Stimulated activated CD8-positive, alpha-beta memory T cell treated with anti-CD3 and anti-CD28 coated beads, Interleukin-12 subunit alpha, Interleukin-12 subunit beta, amount 100 ng/mL, for 1 hour (primary cell): Measurements from ENCODE around the gene SKIC2.

Source experiments
- DNase-seq: peaks from one replicate; pipeline ENCODE4 v3.0.0-alpha.2; 2020; ENCODE audit warnings: low read depth

The SKIC2 gene

GRCh38 chr6:31945507-31946369 is 13.2 kb upstream of the SKIC2 start, which contains the start of gene CFB:
Gene CFB, plus strand, starts transcription at chr6:31946095. Its CDS starts 127 bp downstream, at chr6:31946222.
- DNase-seq: no peak

DNA sequence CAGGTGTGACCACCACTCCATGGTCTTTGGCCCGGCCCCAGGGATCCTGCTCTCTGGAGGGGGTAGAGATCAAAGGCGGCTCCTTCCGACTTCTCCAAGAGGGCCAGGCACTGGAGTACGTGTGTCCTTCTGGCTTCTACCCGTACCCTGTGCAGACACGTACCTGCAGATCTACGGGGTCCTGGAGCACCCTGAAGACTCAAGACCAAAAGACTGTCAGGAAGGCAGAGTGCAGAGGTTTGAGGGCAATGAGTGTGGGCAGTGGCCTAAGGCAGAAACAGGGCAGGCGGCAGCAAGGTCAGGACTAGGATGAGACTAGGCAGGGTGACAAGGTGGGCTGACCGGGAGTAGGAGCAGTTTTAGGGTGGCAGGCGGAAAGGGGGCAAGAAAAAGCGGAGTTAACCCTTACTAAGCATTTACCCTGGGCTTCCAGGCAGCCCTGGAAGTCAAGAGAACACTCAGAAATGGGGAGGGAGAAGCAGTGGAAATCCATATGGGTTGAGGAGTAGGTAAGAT is 12.5 kb upstream of the SKIC2 start:
- no peak for DNase-seq

DNA sequence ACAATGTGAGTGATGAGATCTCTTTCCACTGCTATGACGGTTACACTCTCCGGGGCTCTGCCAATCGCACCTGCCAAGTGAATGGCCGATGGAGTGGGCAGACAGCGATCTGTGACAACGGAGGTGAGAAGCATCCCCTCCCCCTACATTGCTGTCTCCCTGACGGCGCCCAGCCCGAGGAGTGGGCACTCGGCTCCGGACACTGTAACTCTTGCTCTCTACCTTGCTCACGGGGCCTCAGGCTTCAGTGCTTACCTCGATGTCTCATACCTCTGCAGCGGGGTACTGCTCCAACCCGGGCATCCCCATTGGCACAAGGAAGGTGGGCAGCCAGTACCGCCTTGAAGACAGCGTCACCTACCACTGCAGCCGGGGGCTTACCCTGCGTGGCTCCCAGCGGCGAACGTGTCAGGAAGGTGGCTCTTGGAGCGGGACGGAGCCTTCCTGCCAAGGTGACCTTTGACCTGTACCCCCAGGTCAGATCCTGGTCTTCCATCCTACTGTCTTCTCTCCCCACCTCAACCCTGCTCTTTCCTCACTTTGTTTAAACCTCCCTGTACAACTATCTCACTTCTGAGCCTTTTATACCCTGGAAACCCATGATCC is 11.8 kb upstream of the SKIC2 start:
- DNase-seq: no peak

DNA sequence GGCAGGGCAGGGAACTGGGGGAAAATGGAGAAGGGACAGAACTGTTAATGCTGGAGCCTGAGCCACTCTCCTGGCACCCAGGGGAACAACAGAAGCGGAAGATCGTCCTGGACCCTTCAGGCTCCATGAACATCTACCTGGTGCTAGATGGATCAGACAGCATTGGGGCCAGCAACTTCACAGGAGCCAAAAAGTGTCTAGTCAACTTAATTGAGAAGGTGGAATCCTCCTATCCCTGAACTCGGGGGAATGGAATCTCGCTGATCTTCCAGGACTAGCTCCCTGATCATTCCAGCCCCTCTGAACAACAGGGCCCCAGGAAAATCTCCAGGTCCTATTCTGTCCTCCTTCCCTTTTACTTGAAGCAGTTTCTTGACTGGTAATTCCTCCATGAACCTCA is 11.1 kb upstream of the SKIC2 start:
- no peak for DNase-seq

- DNase-seq: no peak
These were observed 10.7 kb upstream of the SKIC2 start for GRCh38 chr6:31948306-31948705.

- DNase-seq: no peak
These were observed 10.1 kb upstream of the SKIC2 start for GRCh38 chr6:31948753-31949413.

- DNase-seq: no peak
These were observed 8.9 kb upstream of the SKIC2 start for GRCh38 chr6:31949926-31950548.

- no peak for DNase-seq
These were observed 6.7 kb upstream of the SKIC2 start for GRCh38 chr6:31952140-31952805.

GRCh38 chr6:31952890-31953289 is 6.1 kb upstream of the SKIC2 start:
- DNase-seq: no peak

GRCh38 chr6:31954511-31954910 is 4.5 kb upstream of the SKIC2 start:
- no peak for DNase-seq

GRCh38 chr6:31956796-31957195 is 2.2 kb upstream of the SKIC2 start:
- no peak for DNase-seq

GRCh38 chr6:31958412-31958740 is 599 bp upstream of the SKIC2 start:
- DNase-seq: no peak

DNA sequence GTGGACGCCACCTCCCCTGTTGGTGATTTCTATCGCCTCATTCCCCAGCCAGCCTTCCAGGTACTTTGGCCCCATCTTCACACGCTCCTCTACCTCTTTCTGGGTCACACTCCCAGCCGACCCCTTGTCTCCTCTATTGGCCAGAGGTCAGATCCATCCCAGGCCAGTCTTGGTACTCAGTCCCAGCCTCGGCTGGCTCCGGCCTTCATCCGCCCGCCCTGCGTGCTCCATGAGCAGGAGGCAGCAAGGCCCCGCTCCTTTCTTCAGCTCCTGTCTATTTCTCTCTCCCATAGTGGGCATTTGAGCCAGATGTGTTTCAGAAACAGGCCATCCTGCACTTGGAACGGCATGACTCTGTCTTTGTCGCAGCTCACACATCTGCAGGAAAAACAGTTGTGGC is 2.6 kb downstream of the SKIC2 start:
- no peak for DNase-seq

DNA sequence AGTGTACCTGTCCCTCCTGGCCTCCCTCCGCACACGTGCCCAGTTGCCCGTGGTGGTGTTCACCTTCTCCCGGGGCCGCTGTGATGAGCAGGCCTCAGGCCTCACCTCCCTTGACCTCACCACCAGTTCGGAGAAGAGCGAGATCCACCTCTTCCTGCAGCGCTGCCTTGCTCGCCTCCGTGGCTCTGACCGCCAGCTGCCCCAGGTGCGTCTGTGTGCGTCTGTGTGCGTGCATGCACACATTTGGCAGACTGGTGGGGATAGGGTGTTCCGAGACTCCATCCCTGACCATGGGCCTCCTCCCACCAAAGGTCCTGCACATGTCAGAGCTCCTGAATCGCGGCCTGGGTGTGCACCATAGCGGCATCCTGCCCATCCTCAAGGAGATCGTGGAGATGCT is 4.9 kb downstream of the SKIC2 start:
- DNase-seq: no peak

- DNase-seq: no peak
These were observed 6.7 kb downstream of the SKIC2 start for GRCh38 chr6:31965700-31966099.

GRCh38 chr6:31966506-31966905 is 7.5 kb downstream of the SKIC2 start:
- no peak for DNase-seq

GRCh38 chr6:31966997-31967925 is 8.3 kb downstream of the SKIC2 start:
- no peak for DNase-seq

GRCh38 chr6:31967926-31968320 is 8.9 kb downstream of the SKIC2 start:
- no peak for DNase-seq

DNA sequence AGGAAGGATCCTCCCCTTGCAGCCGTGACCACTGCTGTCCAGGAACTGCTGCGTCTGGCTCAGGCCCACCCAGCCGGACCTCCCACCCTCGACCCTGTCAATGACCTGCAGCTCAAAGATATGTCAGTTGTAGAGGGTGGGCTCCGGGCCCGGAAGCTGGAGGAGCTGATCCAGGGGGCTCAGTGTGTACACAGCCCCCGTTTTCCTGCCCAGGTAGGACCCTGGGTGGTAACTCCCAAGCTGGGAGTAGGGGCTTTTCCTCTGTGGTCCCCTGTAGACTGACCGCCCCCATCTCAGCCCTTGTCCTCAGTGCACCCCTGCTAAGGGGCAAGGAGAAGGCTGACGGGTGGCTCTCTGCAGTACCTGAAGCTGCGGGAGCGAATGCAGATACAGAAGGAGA is 9.4 kb downstream of the SKIC2 start:
- DNase-seq: no peak

DNA sequence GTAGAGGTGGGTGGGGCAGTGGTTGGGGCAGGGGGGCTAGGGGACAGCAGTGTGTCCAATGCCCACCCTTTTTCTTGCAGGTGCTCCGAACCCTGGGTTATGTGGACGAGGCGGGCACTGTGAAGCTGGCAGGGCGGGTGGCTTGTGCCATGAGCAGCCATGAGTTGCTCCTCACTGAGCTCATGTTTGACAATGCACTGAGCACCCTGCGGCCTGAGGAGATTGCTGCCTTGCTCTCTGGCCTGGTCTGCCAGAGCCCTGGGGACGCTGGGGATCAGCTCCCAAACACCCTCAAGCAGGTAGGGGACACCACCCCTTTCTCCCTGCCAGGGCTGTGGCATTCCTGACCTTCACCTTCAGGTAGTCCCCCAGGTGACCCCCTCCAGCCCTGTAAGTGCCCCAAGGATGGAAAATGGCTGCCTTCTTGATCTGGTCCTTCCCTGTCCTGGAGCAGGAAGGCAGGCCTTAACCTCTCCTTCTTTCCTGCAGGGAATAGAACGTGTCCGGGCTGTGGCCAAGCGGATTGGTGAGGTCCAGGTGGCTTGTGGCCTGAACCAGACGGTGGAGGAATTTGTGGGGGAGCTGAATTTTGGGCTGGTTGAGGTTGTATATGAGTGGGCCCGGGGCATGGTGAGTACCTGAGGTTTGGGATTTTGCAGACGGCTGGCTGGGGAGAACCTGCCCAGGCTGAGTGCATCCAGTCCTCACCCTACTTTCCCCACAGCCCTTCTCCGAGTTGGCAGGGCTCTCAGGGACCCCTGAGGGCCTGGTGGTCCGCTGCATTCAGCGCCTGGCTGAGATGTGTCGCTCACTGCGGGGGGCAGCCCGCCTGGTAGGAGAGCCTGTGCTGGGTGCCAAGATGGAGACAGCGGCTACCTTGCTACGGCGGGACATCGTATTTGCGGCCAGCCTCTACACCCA is 10.1 kb downstream of the SKIC2 start:
- DNase-seq: no peak
